Measurements from ENCODE around the gene ACTN3. TPM values are rescaled to one million over a fixed set of nuclear protein-coding genes. Genes with fewer than 3 reads are reported as not detected.

ACTN3 gene
- total RNA-seq, 1 experiment from 2014 or later: not detected

DNA sequence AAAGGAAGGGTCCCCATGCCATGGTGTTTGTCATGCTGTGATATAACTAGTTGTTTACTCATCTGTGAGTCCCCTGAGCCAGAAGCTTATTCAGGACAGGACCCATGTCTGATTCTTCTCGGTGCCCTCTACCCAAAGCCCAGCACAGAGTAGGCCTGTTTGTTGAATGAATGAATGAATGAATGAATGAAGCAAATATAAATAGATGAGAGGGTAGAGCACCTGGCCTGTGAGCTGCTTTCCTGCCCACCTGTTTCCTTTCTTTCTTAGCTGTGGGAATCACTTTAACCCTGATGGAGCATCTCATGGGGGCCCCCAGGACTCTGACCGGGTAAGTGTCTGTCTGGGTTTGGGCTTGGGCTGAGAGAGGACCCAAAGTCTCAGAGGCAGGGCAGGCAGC, 53.5 kb downstream of the ACTN3 start:
- H3K4me3 ChIP-seq (ENCODE audit: low read depth, low read length): no peak overlapping the region
- no peak for TF ChIP-seq CTCF (IDR thresholded peaks at IDR 0.05; ENCODE audit: insufficient read depth in 1 of 2, low read depth in 1 of 2, low read length in 1 of 2, severe bottlenecking in 1 of 2, unreplicated experiment in 1 of 2)
- H3K9me3 Mint-ChIP-seq (ENCODE audit: unreplicated experiment): no peaks in the 10 kb centered on the region
- peaks cover 30% of the 10 kb centered on the region for H3K36me3 Mint-ChIP-seq (ENCODE audit: insufficient read depth, unreplicated experiment)
- no peak overlapping the region for H3K4me3 Mint-ChIP-seq (ENCODE audit: unreplicated experiment)
- no peaks in the 10 kb centered on the region for H3K27me3 ChIP-seq (replicated peaks; ENCODE audit: control insufficient read depth, insufficient read depth, low read length)
- no peaks in the 10 kb centered on the region for H3K4me1 Mint-ChIP-seq (ENCODE audit: low read depth, unreplicated experiment)
- intact Hi-C loops (cut with micrococcal nuclease; ENCODE audit: unreplicated experiment): no loop called here
- BruUV-seq (replicated peaks): no TSS peak
- peaks cover 1% of the 10 kb centered on the region; the same call in 1 of the 2 replicates for H3K36me3 ChIP-seq (ENCODE audit: control insufficient read depth, insufficient read depth, low read length)
- no peaks in the 10 kb centered on the region for H3K27me3 Mint-ChIP-seq (ENCODE audit: insufficient read depth, unreplicated experiment)
- ChIA-PET POLR2A (interaction anchor here (1.0 kb wide), 2 partner anchors 16 to 17 kb away, joined by 3 read pairs; partner anchors contain the start of gene RBM14), CTCF (no interaction called here)
- no peaks in the 10 kb centered on the region for H3K4me1 ChIP-seq
- H3K27ac Mint-ChIP-seq (ENCODE audit: unreplicated experiment): no peak overlapping the region
- no peaks in the 10 kb centered on the region for H3K9me3 ChIP-seq
- no peak for DNase-seq

DNA sequence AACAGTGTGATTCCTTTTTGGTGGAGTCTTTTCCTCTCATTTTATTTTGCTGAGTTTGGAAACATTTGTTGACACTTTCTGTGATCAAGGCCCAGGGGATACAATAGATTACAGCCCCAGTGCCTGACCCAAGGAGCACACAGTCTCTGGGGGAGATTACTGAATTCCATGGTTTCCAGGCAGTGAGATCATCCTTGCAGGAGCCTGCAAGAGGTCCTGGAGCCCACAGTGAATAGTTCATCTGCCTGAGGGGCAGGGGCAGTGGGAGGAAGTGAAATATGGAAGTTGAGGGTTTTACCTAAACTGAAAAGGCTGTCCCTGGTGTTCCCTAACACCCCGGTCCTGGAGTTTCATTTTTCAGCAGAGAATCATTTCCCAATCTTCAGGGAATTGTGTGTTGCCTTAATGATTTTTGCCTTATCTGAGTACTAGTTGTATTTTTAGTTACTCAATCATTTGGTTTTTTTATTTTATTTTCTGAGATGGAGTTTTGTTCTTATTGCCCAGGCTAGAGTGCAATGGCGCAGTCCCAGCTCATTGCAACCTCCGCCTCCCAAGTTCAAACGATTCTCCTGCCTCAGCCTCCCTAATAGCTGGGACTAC, 54.0 kb downstream of the ACTN3 start:
- no peak for DNase-seq
- intact Hi-C loops (cut with micrococcal nuclease; ENCODE audit: unreplicated experiment): no loop called here
- Mint-ChIP-seq H3K4me3 (ENCODE audit: unreplicated experiment) (no peak overlapping the region), H3K27ac (ENCODE audit: unreplicated experiment) (no peak overlapping the region), H3K9me3 (ENCODE audit: unreplicated experiment) (no peaks in the 10 kb centered on the region), H3K36me3 (ENCODE audit: insufficient read depth, unreplicated experiment) (peaks cover 31% of the 10 kb centered on the region), H3K4me1 (ENCODE audit: low read depth, unreplicated experiment) (no peaks in the 10 kb centered on the region), H3K27me3 (ENCODE audit: insufficient read depth, unreplicated experiment) (no peaks in the 10 kb centered on the region)
- Histone ChIP-seq H3K9me3 (no peaks in the 10 kb centered on the region), H3K4me1 (no peaks in the 10 kb centered on the region), H3K27me3 (replicated peaks; ENCODE audit: control insufficient read depth, insufficient read depth, low read length) (no peaks in the 10 kb centered on the region), H3K36me3 (ENCODE audit: control insufficient read depth, insufficient read depth, low read length) (peaks cover 1% of the 10 kb centered on the region; the same call in 1 of the 2 replicates), H3K4me3 (ENCODE audit: low read depth, low read length) (no peak overlapping the region)
- BruUV-seq (replicated peaks): no TSS peak
- POLR2A ChIA-PET: interaction anchor here (1.0 kb wide), 1 partner anchor 15 kb away, joined by 3 read pairs; the partner anchor contains the start of gene RBM14
- TF ChIP-seq CTCF (IDR thresholded peaks at IDR 0.05; ENCODE audit: insufficient read depth in 1 of 2, low read depth in 1 of 2, low read length in 1 of 2, severe bottlenecking in 1 of 2, unreplicated experiment in 1 of 2): no peak
- CTCF ChIA-PET: interaction anchor here (1.1 kb wide), 1 partner anchor 39 kb away, joined by 3 read pairs; no protein-coding TSS in a partner anchor

GRCh38 chr11:66603072-66603471, 56.4 kb downstream of the ACTN3 start:
- intact Hi-C loops (cut with micrococcal nuclease; ENCODE audit: unreplicated experiment): no loop called here
- ChIA-PET CTCF (interaction anchor here (0.6 kb wide), 1 partner anchor 384 kb away, joined by 4 read pairs; no protein-coding TSS in a partner anchor), POLR2A (no interaction called here)
- Mint-ChIP-seq H3K27ac (ENCODE audit: unreplicated experiment) (no peak overlapping the region), H3K9me3 (ENCODE audit: unreplicated experiment) (no peaks in the 10 kb centered on the region), H3K4me3 (ENCODE audit: unreplicated experiment) (no peak overlapping the region), H3K36me3 (ENCODE audit: insufficient read depth, unreplicated experiment) (peaks cover 32% of the 10 kb centered on the region), H3K4me1 (ENCODE audit: low read depth, unreplicated experiment) (no peaks in the 10 kb centered on the region), H3K27me3 (ENCODE audit: insufficient read depth, unreplicated experiment) (no peaks in the 10 kb centered on the region)
- TF ChIP-seq CTCF (IDR thresholded peaks at IDR 0.05; ENCODE audit: insufficient read depth in 1 of 2, low read depth in 1 of 2, low read length in 1 of 2, severe bottlenecking in 1 of 2, unreplicated experiment in 1 of 2): no peak
- Histone ChIP-seq H3K9me3 (no peaks in the 10 kb centered on the region), H3K4me1 (no peaks in the 10 kb centered on the region), H3K27me3 (replicated peaks; ENCODE audit: control insufficient read depth, insufficient read depth, low read length) (no peaks in the 10 kb centered on the region), H3K36me3 (ENCODE audit: control insufficient read depth, insufficient read depth, low read length) (0 out of 2 replicates have a peak, but pooled peaks cover 1% of the 10 kb centered on the region), H3K4me3 (ENCODE audit: low read depth, low read length) (no peak overlapping the region)
- no TSS peak for BruUV-seq (replicated peaks)
- no peak for DNase-seq
